ENCODE data around the gene COMMD2.
A peak's percentile ranks its signal among the peaks of the same experiment; 100 is the strongest.

COMMD2 gene

GRCh38 chr3:149752051-149752787 lies at the start of gene COMMD2:
TSS of gene COMMD2 (minus strand) at chr3:149752489. CDS start at chr3:149752444, 45 bp downstream.
- peaks cover 3% of the 10 kb centered on the region; the same call in 1 of the 2 replicates for H3K4me1 ChIP-seq (ENCODE audit: insufficient read depth, low read length)
- H3K9me3 ChIP-seq (ENCODE audit: control insufficient read depth, insufficient read depth, low read length): no peaks in the 10 kb centered on the region
- peak within 1 kb of the TSS; percentile 81 for H3K9ac ChIP-seq (ENCODE audit: low read depth, low read length)
- 0 out of 2 replicates have a peak, but pooled peaks cover 3% of the 10 kb centered on the region for H3K36me3 ChIP-seq (ENCODE audit: insufficient read depth, low read length)

- H3K36me3 ChIP-seq (ENCODE audit: insufficient read depth, low read length): no peaks in the 10 kb centered on the region
- no peak overlapping the region for H3K9ac ChIP-seq (ENCODE audit: low read depth, low read length)
- no peaks in the 10 kb centered on the region for H3K4me1 ChIP-seq (ENCODE audit: insufficient read depth, low read length)
- H3K9me3 ChIP-seq (ENCODE audit: control insufficient read depth, insufficient read depth, low read length): no peaks in the 10 kb centered on the region
Measured at GRCh38 chr3:149801639-149802038, 49.4 kb upstream of the COMMD2 start.

GRCh38 chr3:149801195-149801594 lies 48.9 kb upstream of the COMMD2 start:
- Histone ChIP-seq H3K9ac (ENCODE audit: low read depth, low read length) (no peak overlapping the region), H3K4me1 (ENCODE audit: insufficient read depth, low read length) (no peaks in the 10 kb centered on the region), H3K36me3 (ENCODE audit: insufficient read depth, low read length) (no peaks in the 10 kb centered on the region), H3K9me3 (ENCODE audit: control insufficient read depth, insufficient read depth, low read length) (no peaks in the 10 kb centered on the region)

GRCh38 chr3:149800693-149801092 lies 48.4 kb upstream of the COMMD2 start:
- Histone ChIP-seq H3K9ac (ENCODE audit: low read depth, low read length) (no peak overlapping the region), H3K36me3 (ENCODE audit: insufficient read depth, low read length) (no peaks in the 10 kb centered on the region), H3K4me1 (ENCODE audit: insufficient read depth, low read length) (no peaks in the 10 kb centered on the region), H3K9me3 (ENCODE audit: control insufficient read depth, insufficient read depth, low read length) (no peaks in the 10 kb centered on the region)

- Histone ChIP-seq H3K36me3 (ENCODE audit: insufficient read depth, low read length) (no peaks in the 10 kb centered on the region), H3K4me1 (ENCODE audit: insufficient read depth, low read length) (no peaks in the 10 kb centered on the region), H3K9ac (ENCODE audit: low read depth, low read length) (no peak overlapping the region), H3K9me3 (ENCODE audit: control insufficient read depth, insufficient read depth, low read length) (no peaks in the 10 kb centered on the region)
Measured at GRCh38 chr3:149796026-149796425, 43.7 kb upstream of the COMMD2 start.

GRCh38 chr3:149792452-149793270 lies 40.4 kb upstream of the COMMD2 start, which contains the start of gene ANKUB1:
TSS of gene ANKUB1 (minus strand) at chr3:149792554. CDS start at chr3:149792366, 188 bp downstream.
- Histone ChIP-seq H3K36me3 (ENCODE audit: insufficient read depth, low read length) (no peaks in the 10 kb centered on the region), H3K9me3 (ENCODE audit: control insufficient read depth, insufficient read depth, low read length) (no peaks in the 10 kb centered on the region), H3K9ac (ENCODE audit: low read depth, low read length) (no peak within 1 kb of the TSS), H3K4me1 (ENCODE audit: insufficient read depth, low read length) (no peaks in the 10 kb centered on the region)

GRCh38 chr3:149790698-149791097 lies 38.4 kb upstream of the COMMD2 start:
- no peak overlapping the region for H3K9ac ChIP-seq (ENCODE audit: low read depth, low read length)
- H3K9me3 ChIP-seq (ENCODE audit: control insufficient read depth, insufficient read depth, low read length): no peaks in the 10 kb centered on the region
- no peaks in the 10 kb centered on the region for H3K4me1 ChIP-seq (ENCODE audit: insufficient read depth, low read length)
- H3K36me3 ChIP-seq (ENCODE audit: insufficient read depth, low read length): no peaks in the 10 kb centered on the region

GRCh38 chr3:149790268-149790667 lies 38.0 kb upstream of the COMMD2 start:
- Histone ChIP-seq H3K36me3 (ENCODE audit: insufficient read depth, low read length) (no peaks in the 10 kb centered on the region), H3K9ac (ENCODE audit: low read depth, low read length) (no peak overlapping the region), H3K4me1 (ENCODE audit: insufficient read depth, low read length) (no peaks in the 10 kb centered on the region), H3K9me3 (ENCODE audit: control insufficient read depth, insufficient read depth, low read length) (no peaks in the 10 kb centered on the region)

- no peaks in the 10 kb centered on the region for H3K9me3 ChIP-seq (ENCODE audit: control insufficient read depth, insufficient read depth, low read length)
- no peak overlapping the region for H3K9ac ChIP-seq (ENCODE audit: low read depth, low read length)
- peaks cover 9% of the 10 kb centered on the region for H3K4me1 ChIP-seq (ENCODE audit: insufficient read depth, low read length)
Measured at GRCh38 chr3:149784064-149784704, 31.9 kb upstream of the COMMD2 start.

GRCh38 chr3:149783576-149783975 lies 31.3 kb upstream of the COMMD2 start:
- Histone ChIP-seq H3K9me3 (ENCODE audit: control insufficient read depth, insufficient read depth, low read length) (no peaks in the 10 kb centered on the region), H3K9ac (ENCODE audit: low read depth, low read length) (no peak overlapping the region), H3K36me3 (ENCODE audit: insufficient read depth, low read length) (no peaks in the 10 kb centered on the region), H3K4me1 (ENCODE audit: insufficient read depth, low read length) (peaks cover 9% of the 10 kb centered on the region)

More at GRCh38 chr3:149784064-149784704, 31.9 kb upstream of the COMMD2 start:
- H3K36me3 ChIP-seq (ENCODE audit: insufficient read depth, low read length): no peaks in the 10 kb centered on the region

GRCh38 chr3:149781741-149782140 lies 29.5 kb upstream of the COMMD2 start:
- Histone ChIP-seq H3K36me3 (ENCODE audit: insufficient read depth, low read length) (no peaks in the 10 kb centered on the region), H3K4me1 (ENCODE audit: insufficient read depth, low read length) (peaks cover 9% of the 10 kb centered on the region), H3K9ac (ENCODE audit: low read depth, low read length) (no peak overlapping the region), H3K9me3 (ENCODE audit: control insufficient read depth, insufficient read depth, low read length) (no peaks in the 10 kb centered on the region)

- Histone ChIP-seq H3K9me3 (ENCODE audit: control insufficient read depth, insufficient read depth, low read length) (no peaks in the 10 kb centered on the region), H3K4me1 (ENCODE audit: insufficient read depth, low read length) (peaks cover 9% of the 10 kb centered on the region), H3K9ac (ENCODE audit: low read depth, low read length) (no peak overlapping the region), H3K36me3 (ENCODE audit: insufficient read depth, low read length) (no peaks in the 10 kb centered on the region)
Measured at GRCh38 chr3:149781211-149781610, 28.9 kb upstream of the COMMD2 start.

GRCh38 chr3:149777414-149778214 lies 25.3 kb upstream of the COMMD2 start:
- no peaks in the 10 kb centered on the region for H3K9me3 ChIP-seq (ENCODE audit: control insufficient read depth, insufficient read depth, low read length)
- H3K9ac ChIP-seq (ENCODE audit: low read depth, low read length): no peak overlapping the region
- no peaks in the 10 kb centered on the region for H3K36me3 ChIP-seq (ENCODE audit: insufficient read depth, low read length)
- H3K4me1 ChIP-seq (ENCODE audit: insufficient read depth, low read length): peaks cover 15% of the 10 kb centered on the region; the same call in 1 of the 2 replicates

- Histone ChIP-seq H3K9me3 (ENCODE audit: control insufficient read depth, insufficient read depth, low read length) (no peaks in the 10 kb centered on the region), H3K4me1 (ENCODE audit: insufficient read depth, low read length) (peaks cover 20% of the 10 kb centered on the region; the same call in 1 of the 2 replicates), H3K36me3 (ENCODE audit: insufficient read depth, low read length) (no peaks in the 10 kb centered on the region), H3K9ac (ENCODE audit: low read depth, low read length) (no peak overlapping the region)
Measured at GRCh38 chr3:149776170-149776569, 23.9 kb upstream of the COMMD2 start.

Measured in ES-I3 (cell line).